ENCODE results near the gene NEURL2. TPM values are rescaled to one million over a fixed set of nuclear protein-coding genes. Genes with fewer than 3 reads are reported as not detected.

NEURL2 gene
- total RNA-seq, 1 experiment from 2014 or later: 2.3 TPM

DNA sequence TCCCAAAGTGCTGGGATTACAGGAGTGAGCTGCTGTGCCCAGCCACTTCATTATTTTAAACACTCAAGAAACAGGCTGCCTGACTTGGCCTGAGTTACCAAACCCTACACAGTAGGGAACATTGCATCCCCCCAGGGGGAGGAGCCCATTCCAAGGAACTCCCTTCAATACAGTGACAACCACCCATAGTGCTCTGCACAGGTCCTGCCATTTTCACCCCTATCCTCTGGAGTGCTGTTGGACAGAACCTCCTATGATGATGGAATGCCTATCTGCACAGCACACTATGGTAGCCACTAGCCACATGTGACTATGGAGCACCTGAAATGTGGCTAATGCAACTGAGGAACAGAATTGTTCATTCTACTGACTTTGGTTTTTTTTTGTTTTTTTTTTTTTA is 45.6 kb downstream of the NEURL2 start:
- no peaks in the 10 kb centered on the region for H3K79me2 ChIP-seq (ENCODE audit: low read length)
- no peaks in the 10 kb centered on the region for H4K20me1 ChIP-seq (ENCODE audit: low read length)
- no TSS peak for BruUV-seq (replicated peaks)
- H3F3A ChIP-seq (ENCODE audit: low read length, unreplicated experiment): no peaks in the 10 kb centered on the region
- no peaks in the 10 kb centered on the region for H3K27me3 ChIP-seq (ENCODE audit: low read length)
- no peaks in the 10 kb centered on the region for H3K4me1 ChIP-seq (ENCODE audit: insufficient read depth, low read length)
- H2AFZ ChIP-seq (ENCODE audit: low read length): no peak overlapping the region
- H3K9me2 ChIP-seq (replicated peaks; ENCODE audit: low read length): no peaks in the 10 kb centered on the region
- no peak overlapping the region for H3K9ac ChIP-seq (ENCODE audit: low read length)
- intact Hi-C loops (cut with micrococcal nuclease): no loop called here
- ATAC-seq: no peak
- no peak overlapping the region for H3K27ac ChIP-seq (ENCODE audit: low read length)
- H3K4me2 ChIP-seq (ENCODE audit: low read length): no peak overlapping the region
- H3K9me3 ChIP-seq (ENCODE audit: low read length): no peaks in the 10 kb centered on the region
- CTCF ChIA-PET: no interaction called here
- POLR2A ChIA-PET (ENCODE audit: unreplicated experiment): no interaction called here
- no peak overlapping the region for H3K4me3 ChIP-seq (ENCODE audit: low read length)
- TF ChIP-seq EZH2 (IDR thresholded peaks at IDR 0.05; ENCODE audit: low read length, unreplicated experiment): no peak
- no peak for TF ChIP-seq EZH2phosphoT487 (IDR thresholded peaks at IDR 0.05; ENCODE audit: borderline replicate concordance, low read length)
- no peak for DNase-seq
- H3K36me3 ChIP-seq (ENCODE audit: low read depth, low read length): peaks cover 33% of the 10 kb centered on the region

DNA sequence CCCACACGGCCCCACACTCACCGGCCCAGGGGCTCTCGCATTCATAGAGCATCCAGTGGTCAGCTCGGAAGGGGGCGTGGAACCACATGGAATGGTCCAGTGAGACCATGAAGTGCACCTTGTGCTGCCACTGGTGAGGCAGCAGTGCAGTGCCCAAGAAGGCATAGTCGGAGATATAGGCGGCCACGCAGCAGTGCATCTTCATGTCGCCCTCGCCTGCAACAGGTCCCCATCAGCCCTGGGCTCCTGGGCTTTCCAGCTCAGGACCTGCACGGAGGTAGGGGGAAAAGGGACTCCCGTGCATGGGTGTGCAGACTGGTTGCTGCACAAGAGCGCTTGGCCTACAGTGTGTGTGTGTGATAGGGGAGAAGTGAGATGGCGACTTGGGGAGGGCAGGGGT is 47.5 kb downstream of the NEURL2 start:
- H3F3A ChIP-seq (ENCODE audit: low read length, unreplicated experiment): no peaks in the 10 kb centered on the region
- DNase-seq (no peak), ATAC-seq (no peak)
- no peak overlapping the region for H3K27ac ChIP-seq (ENCODE audit: low read length)
- H3K4me2 ChIP-seq (ENCODE audit: low read length): no peak overlapping the region
- no peaks in the 10 kb centered on the region for H3K9me2 ChIP-seq (replicated peaks; ENCODE audit: low read length)
- no peak overlapping the region for H3K9ac ChIP-seq (ENCODE audit: low read length)
- no peaks in the 10 kb centered on the region for H3K79me2 ChIP-seq (ENCODE audit: low read length)
- intact Hi-C loops (cut with micrococcal nuclease): no loop called here
- H2AFZ ChIP-seq (ENCODE audit: low read length): no peak overlapping the region
- no peak overlapping the region for H3K4me3 ChIP-seq (ENCODE audit: low read length)
- BruUV-seq (replicated peaks): no TSS peak
- TF ChIP-seq EZH2 (IDR thresholded peaks at IDR 0.05; ENCODE audit: low read length, unreplicated experiment): no peak
- TF ChIP-seq EZH2phosphoT487 (IDR thresholded peaks at IDR 0.05; ENCODE audit: borderline replicate concordance, low read length): no peak
- TF ChIP-seq, protein P1, sequence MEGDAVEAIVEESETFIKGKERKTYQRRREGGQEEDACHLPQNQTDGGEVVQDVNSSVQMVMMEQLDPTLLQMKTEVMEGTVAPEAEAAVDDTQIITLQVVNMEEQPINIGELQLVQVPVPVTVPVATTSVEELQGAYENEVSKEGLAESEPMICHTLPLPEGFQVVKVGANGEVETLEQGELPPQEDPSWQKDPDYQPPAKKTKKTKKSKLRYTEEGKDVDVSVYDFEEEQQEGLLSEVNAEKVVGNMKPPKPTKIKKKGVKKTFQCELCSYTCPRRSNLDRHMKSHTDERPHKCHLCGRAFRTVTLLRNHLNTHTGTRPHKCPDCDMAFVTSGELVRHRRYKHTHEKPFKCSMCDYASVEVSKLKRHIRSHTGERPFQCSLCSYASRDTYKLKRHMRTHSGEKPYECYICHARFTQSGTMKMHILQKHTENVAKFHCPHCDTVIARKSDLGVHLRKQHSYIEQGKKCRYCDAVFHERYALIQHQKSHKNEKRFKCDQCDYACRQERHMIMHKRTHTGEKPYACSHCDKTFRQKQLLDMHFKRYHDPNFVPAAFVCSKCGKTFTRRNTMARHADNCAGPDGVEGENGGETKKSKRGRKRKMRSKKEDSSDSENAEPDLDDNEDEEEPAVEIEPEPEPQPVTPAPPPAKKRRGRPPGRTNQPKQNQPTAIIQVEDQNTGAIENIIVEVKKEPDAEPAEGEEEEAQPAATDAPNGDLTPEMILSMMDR (conservative IDR thresholded peaks at IDR 0.05; ENCODE audit: low read depth, low read length): no peak
- H3K9me3 ChIP-seq (ENCODE audit: low read length): no peaks in the 10 kb centered on the region
- no peaks in the 10 kb centered on the region for H3K4me1 ChIP-seq (ENCODE audit: insufficient read depth, low read length)
- CTCF ChIA-PET: no interaction called here
- no peaks in the 10 kb centered on the region for H4K20me1 ChIP-seq (ENCODE audit: low read length)
- H3K36me3 ChIP-seq (ENCODE audit: low read depth, low read length): peaks cover 33% of the 10 kb centered on the region
- POLR2A ChIA-PET (ENCODE audit: unreplicated experiment): no interaction called here
- H3K27me3 ChIP-seq (ENCODE audit: low read length): no peaks in the 10 kb centered on the region

DNA sequence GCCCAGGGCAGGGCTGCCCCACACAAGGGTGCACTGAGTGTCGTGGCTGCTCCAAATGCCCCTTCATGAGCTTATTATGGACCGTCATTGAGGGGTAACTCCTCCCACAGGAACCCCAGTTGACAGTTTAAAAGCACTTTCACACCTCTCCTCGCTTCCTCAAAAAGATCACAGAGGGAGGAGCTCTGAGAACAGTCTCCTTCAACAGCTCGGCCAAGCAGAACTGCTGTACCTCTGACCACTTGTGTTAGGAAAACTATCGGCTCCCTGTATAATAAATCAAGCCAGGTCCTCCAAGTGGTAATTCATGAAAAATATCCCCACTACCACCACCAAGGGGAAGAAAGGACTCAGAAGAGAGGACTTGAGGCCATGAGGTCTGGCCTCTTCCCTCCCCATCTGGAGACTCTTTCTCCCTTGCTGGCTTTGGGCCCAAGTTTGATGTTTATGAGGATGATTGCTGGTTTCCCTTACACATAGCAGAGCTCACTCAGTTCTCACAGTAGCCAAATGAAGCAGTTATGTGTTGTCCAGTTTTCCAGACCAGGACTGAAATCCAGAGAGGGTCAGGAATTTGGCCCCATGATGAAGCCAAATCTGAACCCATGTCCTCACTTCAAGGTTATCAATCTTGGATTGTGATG is 48.7 kb downstream of the NEURL2 start:
- Histone ChIP-seq H3F3A (ENCODE audit: low read length, unreplicated experiment) (no peaks in the 10 kb centered on the region), H3K4me3 (ENCODE audit: low read length) (no peak overlapping the region), H2AFZ (ENCODE audit: low read length) (no peak overlapping the region), H3K9me3 (ENCODE audit: low read length) (no peaks in the 10 kb centered on the region), H3K27me3 (ENCODE audit: low read length) (no peaks in the 10 kb centered on the region), H3K27ac (ENCODE audit: low read length) (no peak overlapping the region), H3K36me3 (ENCODE audit: low read depth, low read length) (peaks cover 33% of the 10 kb centered on the region), H3K9me2 (replicated peaks; ENCODE audit: low read length) (no peaks in the 10 kb centered on the region), H3K9ac (ENCODE audit: low read length) (no peak overlapping the region), H3K4me2 (ENCODE audit: low read length) (no peak overlapping the region), H3K79me2 (ENCODE audit: low read length) (peaks cover 2% of the 10 kb centered on the region; the same call in 1 of the 2 replicates), H3K4me1 (ENCODE audit: insufficient read depth, low read length) (no peaks in the 10 kb centered on the region), H4K20me1 (ENCODE audit: low read length) (no peaks in the 10 kb centered on the region)
- CTCF ChIA-PET: no interaction called here
- DNase-seq (no peak), ATAC-seq (peak; percentile 26)
- TSS peak; percentile 20 for BruUV-seq (replicated peaks)
- TF ChIP-seq EZH2 (IDR thresholded peaks at IDR 0.05; ENCODE audit: low read length, unreplicated experiment): no peak
- TF ChIP-seq, protein P1 (conservative IDR thresholded peaks at IDR 0.05; ENCODE audit: low read depth, low read length): no peak
- no peak for TF ChIP-seq EZH2phosphoT487 (IDR thresholded peaks at IDR 0.05; ENCODE audit: borderline replicate concordance, low read length)
- intact Hi-C loops (cut with micrococcal nuclease): no loop called here
- POLR2A ChIA-PET (ENCODE audit: unreplicated experiment): interaction anchor here (0.9 kb wide), 1 partner anchor 25 kb away, joined by 5 read pairs; no protein-coding TSS in a partner anchor
